ENCODE results near the gene CHD8. TPM values are rescaled to one million over a fixed set of nuclear protein-coding genes. Genes with fewer than 3 reads are reported as not detected.

The CHD8 gene, protein sequence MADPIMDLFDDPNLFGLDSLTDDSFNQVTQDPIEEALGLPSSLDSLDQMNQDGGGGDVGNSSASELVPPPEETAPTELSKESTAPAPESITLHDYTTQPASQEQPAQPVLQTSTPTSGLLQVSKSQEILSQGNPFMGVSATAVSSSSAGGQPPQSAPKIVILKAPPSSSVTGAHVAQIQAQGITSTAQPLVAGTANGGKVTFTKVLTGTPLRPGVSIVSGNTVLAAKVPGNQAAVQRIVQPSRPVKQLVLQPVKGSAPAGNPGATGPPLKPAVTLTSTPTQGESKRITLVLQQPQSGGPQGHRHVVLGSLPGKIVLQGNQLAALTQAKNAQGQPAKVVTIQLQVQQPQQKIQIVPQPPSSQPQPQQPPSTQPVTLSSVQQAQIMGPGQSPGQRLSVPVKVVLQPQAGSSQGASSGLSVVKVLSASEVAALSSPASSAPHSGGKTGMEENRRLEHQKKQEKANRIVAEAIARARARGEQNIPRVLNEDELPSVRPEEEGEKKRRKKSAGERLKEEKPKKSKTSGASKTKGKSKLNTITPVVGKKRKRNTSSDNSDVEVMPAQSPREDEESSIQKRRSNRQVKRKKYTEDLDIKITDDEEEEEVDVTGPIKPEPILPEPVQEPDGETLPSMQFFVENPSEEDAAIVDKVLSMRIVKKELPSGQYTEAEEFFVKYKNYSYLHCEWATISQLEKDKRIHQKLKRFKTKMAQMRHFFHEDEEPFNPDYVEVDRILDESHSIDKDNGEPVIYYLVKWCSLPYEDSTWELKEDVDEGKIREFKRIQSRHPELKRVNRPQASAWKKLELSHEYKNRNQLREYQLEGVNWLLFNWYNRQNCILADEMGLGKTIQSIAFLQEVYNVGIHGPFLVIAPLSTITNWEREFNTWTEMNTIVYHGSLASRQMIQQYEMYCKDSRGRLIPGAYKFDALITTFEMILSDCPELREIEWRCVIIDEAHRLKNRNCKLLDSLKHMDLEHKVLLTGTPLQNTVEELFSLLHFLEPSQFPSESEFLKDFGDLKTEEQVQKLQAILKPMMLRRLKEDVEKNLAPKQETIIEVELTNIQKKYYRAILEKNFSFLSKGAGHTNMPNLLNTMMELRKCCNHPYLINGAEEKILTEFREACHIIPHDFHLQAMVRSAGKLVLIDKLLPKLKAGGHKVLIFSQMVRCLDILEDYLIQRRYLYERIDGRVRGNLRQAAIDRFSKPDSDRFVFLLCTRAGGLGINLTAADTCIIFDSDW (N-terminal part only)
- 100 to 1,000 TPM in 2 of 4 donors, 10 to 100 TPM in 2; 67.3 to 122 (median 101) TPM for total RNA-seq

DNA sequence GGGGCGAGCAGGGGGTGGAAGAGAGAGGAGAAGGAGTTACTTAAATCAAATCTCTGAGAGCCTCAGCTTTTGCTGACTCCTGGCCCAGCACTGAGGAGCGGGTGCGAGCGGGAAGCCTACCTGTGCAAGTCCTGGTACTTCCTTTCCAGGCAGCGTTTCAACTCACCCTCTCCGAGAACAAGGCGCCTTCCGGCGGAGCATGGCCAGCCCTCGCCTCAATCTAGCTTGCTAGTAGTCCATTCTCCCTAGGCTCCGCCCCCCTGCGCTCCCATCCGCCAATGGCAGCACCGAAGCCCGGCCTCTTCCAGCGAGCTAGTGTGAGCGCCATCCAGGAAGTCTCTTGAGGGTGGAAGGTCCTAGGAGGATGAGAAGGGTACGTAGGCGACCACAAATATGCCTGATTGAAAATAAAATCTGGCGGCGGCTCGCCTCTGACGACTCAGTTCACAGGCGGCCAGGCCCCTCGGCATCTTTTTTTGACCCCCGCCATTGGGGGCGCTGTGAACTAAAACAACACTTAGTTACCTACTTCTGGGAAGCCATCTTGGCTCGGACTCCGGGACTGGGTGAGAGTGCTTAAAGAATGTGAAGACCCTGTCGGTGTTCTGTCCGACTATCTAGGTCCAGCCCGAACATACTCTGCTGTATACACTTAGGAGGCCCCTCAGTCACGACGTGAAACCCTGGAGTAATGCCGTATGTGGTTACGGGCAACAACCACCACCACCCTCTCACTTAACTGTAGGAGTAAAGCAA, at the start of gene CHD8:
Gene CHD8, minus strand, starts transcription at position 212 of the 756 bp plus-strand sequence. CDS start 24,480 bp downstream, outside the sequence.
- DNase-seq (ENCODE audit: low spot score in 2 of 2) = peak; percentile 100
- WGBS = under 1% methylated on average over 33 of the region's 36 CpGs
- no peaks in the 10 kb centered on the region for H3K9me3 ChIP-seq
- peak in 1 of 3 donors; percentile 73 for TF ChIP-seq POLR2AphosphoS5 (IDR thresholded peaks at IDR 0.05)
- TF ChIP-seq EP300 (IDR thresholded peaks at IDR 0.05) = no peak
- TF ChIP-seq, protein P1, sequence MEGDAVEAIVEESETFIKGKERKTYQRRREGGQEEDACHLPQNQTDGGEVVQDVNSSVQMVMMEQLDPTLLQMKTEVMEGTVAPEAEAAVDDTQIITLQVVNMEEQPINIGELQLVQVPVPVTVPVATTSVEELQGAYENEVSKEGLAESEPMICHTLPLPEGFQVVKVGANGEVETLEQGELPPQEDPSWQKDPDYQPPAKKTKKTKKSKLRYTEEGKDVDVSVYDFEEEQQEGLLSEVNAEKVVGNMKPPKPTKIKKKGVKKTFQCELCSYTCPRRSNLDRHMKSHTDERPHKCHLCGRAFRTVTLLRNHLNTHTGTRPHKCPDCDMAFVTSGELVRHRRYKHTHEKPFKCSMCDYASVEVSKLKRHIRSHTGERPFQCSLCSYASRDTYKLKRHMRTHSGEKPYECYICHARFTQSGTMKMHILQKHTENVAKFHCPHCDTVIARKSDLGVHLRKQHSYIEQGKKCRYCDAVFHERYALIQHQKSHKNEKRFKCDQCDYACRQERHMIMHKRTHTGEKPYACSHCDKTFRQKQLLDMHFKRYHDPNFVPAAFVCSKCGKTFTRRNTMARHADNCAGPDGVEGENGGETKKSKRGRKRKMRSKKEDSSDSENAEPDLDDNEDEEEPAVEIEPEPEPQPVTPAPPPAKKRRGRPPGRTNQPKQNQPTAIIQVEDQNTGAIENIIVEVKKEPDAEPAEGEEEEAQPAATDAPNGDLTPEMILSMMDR (IDR thresholded peaks at IDR 0.05) = peak; percentile 24 to 43
- TF ChIP-seq POLR2A (IDR thresholded peaks at IDR 0.05) = peak in 1 of 2 donors; percentile 57
- H3K36me3 ChIP-seq = peaks cover 13% of the 10 kb centered on the region
- H3K4me3 ChIP-seq = peak within 1 kb of the TSS; percentile 62
- H3K4me1 ChIP-seq = peaks cover 30% of the 10 kb centered on the region
- H3K27ac ChIP-seq = peak within 1 kb of the TSS; percentile 97
- no peaks in the 10 kb centered on the region for H3K27me3 ChIP-seq

DNA sequence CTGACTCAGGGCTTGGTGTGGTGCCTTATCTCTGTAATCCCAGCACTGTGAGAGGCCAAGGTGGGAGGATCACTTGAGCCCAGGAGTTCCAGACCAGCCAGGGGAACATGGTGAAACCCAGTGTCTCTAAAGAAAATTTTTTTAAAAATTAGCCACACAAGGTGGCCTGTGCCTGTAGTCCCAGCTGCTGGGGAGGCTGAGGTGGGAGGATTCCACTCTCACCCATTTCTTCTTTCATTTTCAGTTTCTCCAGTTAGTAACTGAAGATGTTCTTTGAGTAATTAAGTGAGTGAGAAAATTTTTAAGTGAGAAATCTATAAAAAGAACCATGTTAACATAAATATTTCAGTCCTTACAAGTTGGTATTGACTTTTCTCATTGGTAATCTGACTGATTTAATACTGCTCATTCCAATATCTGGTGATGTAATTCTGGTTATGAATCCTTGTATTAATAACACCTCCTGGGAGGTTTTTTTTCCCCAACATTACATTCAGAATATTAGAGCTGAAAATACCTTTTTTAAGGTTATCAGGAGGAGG, 49.2 kb upstream of the CHD8 start:
- Histone ChIP-seq H3K4me3 (no peak overlapping the region), H3K27me3 (no peaks in the 10 kb centered on the region), H3K36me3 (peaks cover 39% of the 10 kb centered on the region), H3K9me3 (no peaks in the 10 kb centered on the region), H3K27ac (no peak overlapping the region), H3K4me1 (peaks cover 22% of the 10 kb centered on the region)
- no peak for DNase-seq (ENCODE audit: low spot score in 2 of 2)
- TF ChIP-seq POLR2A (IDR thresholded peaks at IDR 0.05) (no peak), POLR2AphosphoS5 (IDR thresholded peaks at IDR 0.05) (no peak)
- TF ChIP-seq, protein P1 (IDR thresholded peaks at IDR 0.05) = no peak

DNA sequence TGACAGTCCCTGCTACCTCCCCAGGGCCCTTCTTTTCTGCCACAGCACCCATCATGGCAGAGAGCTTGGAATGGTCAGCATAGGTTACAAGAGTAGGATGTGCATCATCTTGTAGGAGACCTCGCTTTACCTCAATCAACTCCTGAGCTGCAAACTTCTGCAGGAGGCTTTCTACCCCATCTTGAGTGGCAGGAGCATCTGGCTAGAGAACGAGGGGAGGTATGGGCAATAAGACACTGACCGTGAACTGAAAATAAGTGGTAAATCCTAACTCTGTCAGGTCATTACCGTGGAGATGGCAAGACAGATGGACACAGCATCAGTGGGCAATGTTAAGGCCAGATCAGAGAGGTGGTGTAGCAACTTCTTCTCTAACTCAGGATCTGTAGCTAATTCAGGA, 47.5 kb upstream of the CHD8 start:
- H3K9me3 ChIP-seq = no peaks in the 10 kb centered on the region
- peaks cover 6% of the 10 kb centered on the region for H3K4me1 ChIP-seq
- no peak for DNase-seq (ENCODE audit: low spot score in 2 of 2)
- H3K36me3 ChIP-seq = peaks cover 56% of the 10 kb centered on the region
- no peaks in the 10 kb centered on the region for H3K27me3 ChIP-seq
- TF ChIP-seq POLR2AphosphoS5 (IDR thresholded peaks at IDR 0.05) (no peak), POLR2A (IDR thresholded peaks at IDR 0.05) (no peak), EP300 (IDR thresholded peaks at IDR 0.05) (no peak)
- TF ChIP-seq, protein P1 (IDR thresholded peaks at IDR 0.05) = no peak
- no peak overlapping the region for H3K27ac ChIP-seq
- WGBS = 95% methylated on average over 3 of the region's 4 CpGs
- H3K4me3 ChIP-seq = no peak overlapping the region

DNA sequence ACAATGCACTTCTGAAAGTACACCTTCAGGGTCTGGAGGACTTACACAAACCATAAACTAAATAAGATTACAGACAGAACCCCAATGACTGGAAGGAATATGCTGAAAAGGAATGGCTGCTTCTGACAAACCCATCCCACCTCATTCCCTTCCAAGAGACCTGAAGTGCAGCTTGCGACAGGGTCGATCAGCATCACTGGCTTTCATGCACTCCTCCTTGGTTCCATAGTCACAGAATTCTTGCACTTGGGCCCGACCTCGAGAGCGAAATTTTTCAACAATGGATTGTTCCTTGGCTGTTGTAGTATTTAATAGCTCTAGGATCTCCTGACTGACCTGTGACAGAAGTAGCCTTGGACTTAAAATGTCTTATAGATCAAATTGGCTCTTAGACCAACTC, 45.6 kb upstream of the CHD8 start:
- no peak for DNase-seq (ENCODE audit: low spot score in 2 of 2)
- Histone ChIP-seq H3K36me3 (peaks cover 61% of the 10 kb centered on the region), H3K4me3 (no peak overlapping the region), H3K9me3 (no peaks in the 10 kb centered on the region), H3K27me3 (no peaks in the 10 kb centered on the region), H3K27ac (no peak overlapping the region), H3K4me1 (no peaks in the 10 kb centered on the region)
- TF ChIP-seq, protein P1 (IDR thresholded peaks at IDR 0.05) = no peak
- TF ChIP-seq POLR2A (IDR thresholded peaks at IDR 0.05) = no peak
- TF ChIP-seq EP300 (IDR thresholded peaks at IDR 0.05) = no peak
- 93% methylated on average over 5 of the region's 5 CpGs for WGBS
